ENCODE results near the gene OLFML1. TPM values are rescaled to one million over a fixed set of nuclear protein-coding genes. Genes with fewer than 3 reads are reported as not detected.

OLFML1 gene
- total and polyA plus RNA-seq, 10 of the 15 experiments (the other 5 are each of a cell fraction or from before 2014, with no cell fraction given): 0.04 to 0.71 (median 0.21) TPM; not detected in 6

DNA sequence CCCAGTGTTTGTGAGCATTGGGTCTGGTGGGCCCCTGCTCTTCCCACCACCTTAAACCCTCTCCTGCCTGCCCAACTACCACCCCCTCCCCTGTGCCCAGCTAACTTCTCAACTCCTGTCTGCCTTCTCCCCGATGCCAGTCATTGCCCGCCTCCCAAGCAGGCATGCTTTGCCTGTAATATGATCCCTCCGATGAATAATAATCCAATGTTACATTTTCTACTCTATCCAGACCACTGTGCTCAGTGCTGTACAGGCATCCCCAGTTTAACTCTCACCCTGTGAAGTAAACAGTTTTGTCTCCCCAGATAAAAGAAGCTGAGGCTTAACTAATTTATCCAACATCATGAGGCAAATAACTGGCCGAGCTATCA lies 35.5 kb upstream of the OLFML1 start (continued):
- no peak for TF ChIP-seq NR2F1 (conservative IDR thresholded peaks at IDR 0.05)
- no peak for TF ChIP-seq RUNX3 (IDR thresholded peaks at IDR 0.05; ENCODE audit: low read length)
- TF ChIP-seq CTCF (IDR thresholded peaks at IDR 0.05 in 2 of 3, conservative IDR thresholded peaks at IDR 0.05 in 1 of 3; ENCODE audit: control insufficient read depth in 2 of 3, extremely low read depth in 1 of 3, insufficient read depth in 1 of 3, low read depth in 3 of 3, low read length in 3 of 3): no peak
- TF ChIP-seq RCOR1 (conservative IDR thresholded peaks at IDR 0.05; ENCODE audit: low read depth, low read length): no peak
- TF ChIP-seq HCFC1 (IDR thresholded peaks at IDR 0.05; ENCODE audit: low read length): no peak
- TF ChIP-seq PAX8 (IDR thresholded peaks at IDR 0.05): no peak
- no peak for TF ChIP-seq NRF1 (conservative IDR thresholded peaks at IDR 0.05; ENCODE audit: low read depth, low read length)

GRCh38 chr11:7450836-7451235 lies 34.5 kb upstream of the OLFML1 start:
- no peak overlapping the region for H2AFZ ChIP-seq (ENCODE audit: control insufficient read depth, low read depth, low read length)
- RAD21 ChIA-PET (ENCODE audit: unreplicated experiment): interaction anchor here (0.8 to 1.4 kb wide), 3 partner anchors 9 to 214 kb away, joined by 3 read pairs; no protein-coding TSS in a partner anchor
- CTCF ChIA-PET: interaction anchor here (0.8 to 2.2 kb wide), 6 partner anchors 8 to 215 kb away, joined by 3 to 11 read pairs (median 4); no protein-coding TSS in a partner anchor
- H3K4me1 ChIP-seq (ENCODE audit: control insufficient read depth, insufficient read depth, low read length): no peaks in the 10 kb centered on the region
- intact Hi-C loops (cut with micrococcal nuclease; ENCODE audit: unreplicated experiment): no loop called here
- no TSS peak for BruUV-seq (replicated peaks)
- no peak for DNase-seq (ENCODE audit: low read depth, low spot score)
- no peaks in the 10 kb centered on the region for H3K9me3 ChIP-seq (replicated peaks; ENCODE audit: control insufficient read depth, insufficient read depth, low read length)
- no peaks in the 10 kb centered on the region for H3K79me2 ChIP-seq (ENCODE audit: control insufficient read depth, insufficient read depth, low read length)
- no peak for ATAC-seq
- in situ Hi-C loops (cut with MboI): no loop called here
- H3K9ac ChIP-seq (ENCODE audit: control insufficient read depth, insufficient read depth, low read length): no peak overlapping the region
- H3K27me3 ChIP-seq (replicated peaks in 1 of 2; ENCODE audit: control insufficient read depth in 2 of 2, insufficient read depth in 2 of 2, low read length in 1 of 2): no peaks in the 10 kb centered on the region
- SMC1A ChIA-PET (ENCODE audit: uncharacterized antibody, unreplicated experiment): interaction anchor here (0.8 to 3.6 kb wide), 10 partner anchors 9 to 109 kb away, joined by 3 to 21 read pairs (median 4); partner anchors contain the start of gene PPFIBP2
- WGBS (ENCODE audit: insufficient coverage, insufficient replicate concordance, low lambda C conversion rate, missing lambda C conversion rate): 62% methylated on average over 3 of the region's 3 CpGs
- H3K36me3 ChIP-seq (ENCODE audit: control insufficient read depth in 2 of 2, insufficient read depth in 2 of 2, low read length in 1 of 2): no peaks in the 10 kb centered on the region
- no peak for FAIRE-seq
- no peak overlapping the region for H3K4me3 ChIP-seq
- no peaks in the 10 kb centered on the region for H4K20me1 ChIP-seq (ENCODE audit: control insufficient read depth, insufficient read depth)
- no peak overlapping the region for H3K4me2 ChIP-seq (ENCODE audit: control insufficient read depth, insufficient read depth)
- POLR2A ChIA-PET: interaction anchor here (1.3 kb wide), 1 partner anchor 10 kb away, joined by 3 read pairs; no protein-coding TSS in a partner anchor
- no peak overlapping the region for H3K27ac ChIP-seq (ENCODE audit: control insufficient read depth, insufficient read depth)
- TF ChIP-seq TCF12 (IDR thresholded peaks at IDR 0.05; ENCODE audit: low read depth, low read length) (no peak), CREM (IDR thresholded peaks at IDR 0.05; ENCODE audit: low read depth) (no peak), ETV6 (conservative IDR thresholded peaks at IDR 0.05 in 1 of 2, IDR thresholded peaks at IDR 0.05 in 1 of 2; ENCODE audit: borderline replicate concordance in 1 of 2, low read depth in 1 of 2) (no peak), SREBF2 (IDR thresholded peaks at IDR 0.05; ENCODE audit: low read length) (no peak), SP1 (IDR thresholded peaks at IDR 0.05; ENCODE audit: low read depth, low read length) (no peak), WRNIP1 (IDR thresholded peaks at IDR 0.05; ENCODE audit: borderline replicate concordance, low read depth, low read length) (no peak), EED (IDR thresholded peaks at IDR 0.05; ENCODE audit: low read depth) (no peak), SIX5 (IDR thresholded peaks at IDR 0.05; ENCODE audit: low read depth, low read length, severe bottlenecking) (no peak), ZNF384 (IDR thresholded peaks at IDR 0.05; ENCODE audit: borderline replicate concordance, low read depth, low read length) (no peak), JUND (IDR thresholded peaks at IDR 0.05; ENCODE audit: low read depth, low read length) (no peak), TAF1 (IDR thresholded peaks at IDR 0.05; ENCODE audit: borderline replicate concordance, low read depth, low read length) (no peak), IRF5 (IDR thresholded peaks at IDR 0.05; ENCODE audit: borderline replicate concordance) (no peak)
- TF ChIP-seq, protein P1, sequence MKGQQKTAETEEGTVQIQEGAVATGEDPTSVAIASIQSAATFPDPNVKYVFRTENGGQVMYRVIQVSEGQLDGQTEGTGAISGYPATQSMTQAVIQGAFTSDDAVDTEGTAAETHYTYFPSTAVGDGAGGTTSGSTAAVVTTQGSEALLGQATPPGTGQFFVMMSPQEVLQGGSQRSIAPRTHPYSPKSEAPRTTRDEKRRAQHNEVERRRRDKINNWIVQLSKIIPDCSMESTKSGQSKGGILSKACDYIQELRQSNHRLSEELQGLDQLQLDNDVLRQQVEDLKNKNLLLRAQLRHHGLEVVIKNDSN (IDR thresholded peaks at IDR 0.05; ENCODE audit: borderline replicate concordance, extremely low read length, insufficient read depth, low read depth, low read length): no peak
